ENCODE measurements around the gene PPM1L. TPM values are rescaled to one million over a fixed set of nuclear protein-coding genes. Genes with fewer than 3 reads are reported as not detected.

The PPM1L gene
- polyA plus RNA-seq, 1 donor (not counting 4 experiments of a cell fraction or from before 2014, with no cell fraction given), result 0.58 TPM

DNA sequence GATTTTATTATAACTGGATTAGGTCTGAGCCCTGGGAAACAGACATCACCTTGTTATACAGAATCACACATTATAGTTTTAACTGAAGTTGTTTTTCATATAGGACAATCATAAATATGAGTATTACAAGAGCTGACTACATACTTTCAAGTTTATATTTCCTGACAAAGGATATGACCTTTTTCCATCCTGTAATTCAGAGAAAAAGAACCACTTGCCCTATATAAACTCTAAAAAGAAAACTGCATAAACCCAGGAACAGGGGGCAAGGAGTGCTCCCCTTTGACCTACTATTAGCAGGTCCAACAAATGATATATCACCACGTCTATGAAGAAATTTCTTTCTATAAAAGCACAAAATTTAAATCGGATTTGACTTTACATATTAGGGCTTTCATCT, 328.2 kb downstream of the PPM1L start:
- H3K27ac ChIP-seq (ENCODE audit: control insufficient read depth, insufficient read depth, low read length), result no peak overlapping the region
- FAIRE-seq, result no peak

GRCh38 chr3:161093895-161094294, 337.9 kb downstream of the PPM1L start:
- H3K27ac ChIP-seq (ENCODE audit: control insufficient read depth, insufficient read depth, low read length), result no peak overlapping the region
- no peaks in the 10 kb centered on the region for H3K4me1 ChIP-seq (ENCODE audit: control insufficient read depth, extremely low read depth, insufficient read depth, low read length)
- H2AFZ ChIP-seq (ENCODE audit: control insufficient read depth, low read length), result no peak overlapping the region
- H3K27me3 ChIP-seq (ENCODE audit: control insufficient read depth, extremely low read depth, insufficient read depth, low read length), result no peaks in the 10 kb centered on the region
- FAIRE-seq (no peak), DNase-seq (ENCODE audit: low read depth, low spot score) (no peak)
- H3K4me2 ChIP-seq (ENCODE audit: control insufficient read depth, extremely low read depth, insufficient read depth, low read depth, low read length), result no peak overlapping the region
- no peaks in the 10 kb centered on the region for H3K79me2 ChIP-seq (ENCODE audit: control insufficient read depth, insufficient read depth, low read length)
- no peaks in the 10 kb centered on the region for H4K20me1 ChIP-seq (ENCODE audit: control insufficient read depth, extremely low read depth, insufficient read depth, low read length)
- dilution Hi-C loops (cut with MboI; ENCODE audit: extremely low pct_ligation_motif_present, low sequenced_read_pairs), result no loop called here
- H3K36me3 ChIP-seq (ENCODE audit: control insufficient read depth in 2 of 2, extremely low read depth in 1 of 2, insufficient read depth in 2 of 2, low read length in 2 of 2), result no peaks in the 10 kb centered on the region
- H3K9me3 ChIP-seq (ENCODE audit: control insufficient read depth, low read depth, low read length), result no peaks in the 10 kb centered on the region
- H3K9ac ChIP-seq (ENCODE audit: control insufficient read depth, extremely low read depth, insufficient read depth, low read length), result no peak overlapping the region
- no peak overlapping the region for H3K4me3 ChIP-seq (ENCODE audit: control insufficient read depth in 2 of 3, extremely low read depth in 1 of 3, insufficient read depth in 2 of 3, low read depth in 1 of 3, low read length in 3 of 3)
- no peaks in the 10 kb centered on the region for H3K9me1 ChIP-seq (ENCODE audit: control insufficient read depth, extremely low read depth, insufficient read depth, low read length)
- no peak for TF ChIP-seq CTCF (optimal IDR thresholded peaks at IDR 0.05 in 1 of 3, IDR thresholded peaks at IDR 0.05 in 1 of 3, conservative IDR thresholded peaks at IDR 0.05 in 1 of 3; ENCODE audit: extremely low read depth in 1 of 3, insufficient read depth in 2 of 3, low read length in 3 of 3)
- no peak for TF ChIP-seq EZH2 (IDR thresholded peaks at IDR 0.05; ENCODE audit: low read length)

More for the DNA sequence above, 328.2 kb downstream of the PPM1L start:
- Histone ChIP-seq H2AFZ (ENCODE audit: control insufficient read depth, low read length) (no peak overlapping the region), H3K79me2 (ENCODE audit: control insufficient read depth, insufficient read depth, low read length) (no peaks in the 10 kb centered on the region), H3K4me2 (ENCODE audit: control insufficient read depth, extremely low read depth, insufficient read depth, low read depth, low read length) (no peak overlapping the region), H3K9me1 (ENCODE audit: control insufficient read depth, extremely low read depth, insufficient read depth, low read length) (no peaks in the 10 kb centered on the region), H3K36me3 (ENCODE audit: control insufficient read depth in 2 of 2, extremely low read depth in 1 of 2, insufficient read depth in 2 of 2, low read length in 2 of 2) (no peaks in the 10 kb centered on the region), H3K27me3 (ENCODE audit: control insufficient read depth, extremely low read depth, insufficient read depth, low read length) (no peaks in the 10 kb centered on the region), H3K4me1 (ENCODE audit: control insufficient read depth, extremely low read depth, insufficient read depth, low read length) (no peaks in the 10 kb centered on the region), H4K20me1 (ENCODE audit: control insufficient read depth, extremely low read depth, insufficient read depth, low read length) (no peaks in the 10 kb centered on the region), H3K9ac (ENCODE audit: control insufficient read depth, extremely low read depth, insufficient read depth, low read length) (no peak overlapping the region), H3K9me3 (ENCODE audit: control insufficient read depth, low read depth, low read length) (no peaks in the 10 kb centered on the region), H3K4me3 (ENCODE audit: control insufficient read depth in 2 of 3, extremely low read depth in 1 of 3, insufficient read depth in 2 of 3, low read depth in 1 of 3, low read length in 3 of 3) (no peak overlapping the region)
- no peak for DNase-seq (ENCODE audit: low read depth, low spot score)
- dilution Hi-C loops (cut with MboI; ENCODE audit: extremely low pct_ligation_motif_present, low sequenced_read_pairs), result no loop called here
- no peak for TF ChIP-seq CTCF (optimal IDR thresholded peaks at IDR 0.05 in 1 of 3, IDR thresholded peaks at IDR 0.05 in 1 of 3, conservative IDR thresholded peaks at IDR 0.05 in 1 of 3; ENCODE audit: extremely low read depth in 1 of 3, insufficient read depth in 2 of 3, low read length in 3 of 3)
- TF ChIP-seq EZH2 (IDR thresholded peaks at IDR 0.05; ENCODE audit: low read length), result no peak

Data from keratinocyte (primary cell).